GM12874 (cell line): ENCODE results near the gene MRPL55.

Experiments
- CTCF ChIP-seq: IDR thresholded peaks from 2 replicates; pipeline ENCODE4 v1.5.1; 2011; ENCODE audit warnings: low read depth, mild to moderate bottlenecking, control low read depth, low read length, moderate library complexity; ENCODE audit not compliant: insufficient read depth

Gene MRPL55

GRCh38 chr1:228089519-228090380 is 19.3 kb downstream of the MRPL55 start:
- TF ChIP-seq CTCF, result no peak

- TF ChIP-seq CTCF, result no peak
Observed at GRCh38 chr1:228088586-228089498, 20.3 kb downstream of the MRPL55 start.

GRCh38 chr1:228087771-228088251 is 21.3 kb downstream of the MRPL55 start:
- no peak for TF ChIP-seq CTCF

GRCh38 chr1:228085287-228085951 is 23.7 kb downstream of the MRPL55 start:
- TF ChIP-seq CTCF, result no peak

- no peak for TF ChIP-seq CTCF
Observed at GRCh38 chr1:228084797-228085196, 24.3 kb downstream of the MRPL55 start.

- no peak for TF ChIP-seq CTCF
Observed at GRCh38 chr1:228084325-228084724, 24.8 kb downstream of the MRPL55 start.
